H1 (cell line): ENCODE measurements around the gene TBC1D13. TPM values are rescaled to one million over a fixed set of nuclear protein-coding genes. Genes with fewer than 3 reads are reported as not detected.

Experiments used
- CTCF ChIA-PET: fragments of 300-600 bp; sonication (Branson Sonifier 250); formaldehyde crosslinking; loops from one replicate; lab custom pipeline; 2021; ENCODE audit not compliant: partially characterized antibody; lab: Charles Lee
- POLR2A ChIA-PET: fragments of 300-600 bp; sonication (Branson Sonifier 250); formaldehyde crosslinking; loops from one replicate; lab custom pipeline; 2021; ENCODE audit warnings: inconsistent platforms; ENCODE audit not compliant: partially characterized antibody; lab: Charles Lee
- DNase-seq, 2 experiments: peaks; one replicate each; pipeline versions ENCODE4 v3.0.0 to v3.0.0-alpha.2; 2010 to 2022; ENCODE audit warnings: low spot score in 2 of 2, low read depth in 1 of 2, mixed read lengths in 1 of 2
- FAIRE-seq: peaks from 2 replicates; lab custom pipeline; 2011; peaks lifted over from hg19 to GRCh38; lab: Jason Lieb, UNC
- H2AFZ ChIP-seq: 2 replicates; pipeline ENCODE4 v1.8.1; 2012; ENCODE audit warnings: low read length, inconsistent platforms
- H2AK5ac ChIP-seq: 2 replicates; pipeline ENCODE4 v1.6.1; 2013; ENCODE audit warnings: low read depth, low read length
- H2BK120ac ChIP-seq: replicated peaks from 2 replicates; pipeline ENCODE3; 2013; ENCODE audit warnings: low read depth, low read length, inconsistent platforms
- H2BK12ac ChIP-seq: 2 replicates; pipeline ENCODE4 v1.6.1; 2013; ENCODE audit warnings: low read depth, low read length
- H2BK15ac ChIP-seq: 2 replicates; pipeline ENCODE4 v1.6.1; 2013; ENCODE audit warnings: low read length
- H2BK20ac ChIP-seq: 2 replicates; pipeline ENCODE4 v1.6.1; 2013; ENCODE audit warnings: low read length
- H2BK5ac ChIP-seq: 2 replicates; pipeline ENCODE4 v1.6.1; 2013; ENCODE audit warnings: low read depth, low read length
- H3K14ac ChIP-seq: 2 replicates; pipeline ENCODE4 v1.6.1; 2013; ENCODE audit warnings: inconsistent platforms; ENCODE audit not compliant: insufficient read length
- H3K18ac ChIP-seq: 2 replicates; pipeline ENCODE4 v1.6.1; 2013; ENCODE audit warnings: low read length; ENCODE audit errors: extremely low read depth
- H3K23ac ChIP-seq: 2 replicates; pipeline ENCODE4 v1.6.1; 2013; ENCODE audit warnings: inconsistent platforms; ENCODE audit not compliant: insufficient read length
- H3K23me2 ChIP-seq: 2 replicates; pipeline ENCODE4 v1.6.1; 2013; ENCODE audit warnings: low read depth, low read length
- H3K27ac ChIP-seq: 2 replicates; pipeline ENCODE4 v1.6.1; 2011; ENCODE audit warnings: low read depth, low read length, inconsistent platforms
- H3K27me3 ChIP-seq, 4 experiments: replicated peaks in 1 of 4; 1 replicate in 1 of 4; 2 replicates in 3 of 4; pipeline versions ENCODE4 v1.6.1 to v1.8.1; 2011 to 2013; ENCODE audit warnings: low read length in 3 of 4, mild to moderate bottlenecking in 3 of 4, inconsistent platforms in 2 of 4, mixed read lengths in 2 of 4, moderate library complexity in 1 of 4; ENCODE audit not compliant: control insufficient read depth in 3 of 4, insufficient read depth in 3 of 4; ENCODE audit errors: extremely low read depth in 1 of 4
- H3K36me3 ChIP-seq, 4 experiments: 2 replicates each; pipeline versions ENCODE4 v1.6.1 to v1.8.1; 2011 to 2013; ENCODE audit warnings: mild to moderate bottlenecking in 4 of 4, low read length in 3 of 4, moderate library complexity in 2 of 4, control low read depth in 1 of 4, inconsistent platforms in 1 of 4; ENCODE audit not compliant: insufficient read depth in 4 of 4, control insufficient read depth in 2 of 4
- H3K4ac ChIP-seq: replicated peaks from 2 replicates; pipeline ENCODE3; 2013; ENCODE audit warnings: low read length, low read depth, mixed read lengths, inconsistent platforms; ENCODE audit not compliant: insufficient read length
- H3K4me1 ChIP-seq, 4 experiments: replicated peaks in 1 of 4; 1 replicate in 1 of 4; 2 replicates in 3 of 4; pipeline versions ENCODE4 v1.6.1 to v1.8.1; 2011 to 2013; ENCODE audit warnings: low read length in 3 of 4, inconsistent platforms in 2 of 4, mixed read lengths in 1 of 4; ENCODE audit not compliant: insufficient read depth in 4 of 4, control insufficient read depth in 3 of 4
- H3K4me2 ChIP-seq, 2 experiments: 2 replicates each; pipeline versions ENCODE4 v1.6.1 to v1.8.1; 2011 to 2013; ENCODE audit warnings: low read depth in 2 of 2, low read length in 2 of 2, control low read depth in 1 of 2, inconsistent platforms in 1 of 2, mild to moderate bottlenecking in 1 of 2; ENCODE audit not compliant: insufficient read depth in 1 of 2
- H3K4me3 ChIP-seq, 4 experiments: fragments of 200-600, 300-600 bp in 1 of 4; sonication (generic), shearing (Covaris generic), sonication (Bioruptor Twin) in 1 of 4; 2 replicates each; pipeline versions ENCODE4 v1.5.1 to v1.8.1; 2011 to 2016; ENCODE audit warnings: low read length in 4 of 4, low read depth in 3 of 4, control low read depth in 2 of 4, inconsistent platforms in 2 of 4, mild to moderate bottlenecking in 2 of 4, mixed read lengths in 1 of 4, moderate library complexity in 1 of 4; ENCODE audit not compliant: insufficient read depth in 2 of 4; ENCODE audit errors: extremely low read depth in 1 of 4
- H3K56ac ChIP-seq: replicated peaks from 2 replicates; pipeline ENCODE3; 2013; ENCODE audit warnings: low read depth, mild to moderate bottlenecking, mixed read lengths, low read length, inconsistent platforms; ENCODE audit not compliant: insufficient read length
- H3K79me1 ChIP-seq: 2 replicates; pipeline ENCODE4 v1.6.1; 2013; ENCODE audit warnings: low read depth, low read length, control low read depth
- H3K79me2 ChIP-seq, 2 experiments: 2 replicates each; pipeline versions ENCODE4 v1.6.1 to v1.8.1; 2012 to 2013; ENCODE audit warnings: low read length in 2 of 2, mild to moderate bottlenecking in 2 of 2, inconsistent platforms in 1 of 2; ENCODE audit not compliant: insufficient read depth in 2 of 2, control insufficient read depth in 1 of 2
- H3K9ac ChIP-seq, 4 experiments: replicated peaks in 1 of 4; 1 replicate in 1 of 4; 2 replicates in 3 of 4; pipeline versions ENCODE4 v1.6.1 to v1.8.1; 2011 to 2013; ENCODE audit warnings: low read depth in 3 of 4, low read length in 3 of 4, control low read depth in 2 of 4, mild to moderate bottlenecking in 2 of 4, moderate library complexity in 2 of 4, inconsistent platforms in 1 of 4; ENCODE audit errors: extremely low read depth in 1 of 4
- H3K9me3 ChIP-seq, 2 experiments: 2 replicates each; pipeline versions ENCODE4 v1.6.1 to v1.8.1; 2012 to 2013; ENCODE audit warnings: mild to moderate bottlenecking in 2 of 2, moderate library complexity in 2 of 2, control low read depth in 1 of 2, inconsistent platforms in 1 of 2, low read depth in 1 of 2, low read length in 1 of 2, mixed read lengths in 1 of 2; ENCODE audit not compliant: insufficient read depth in 2 of 2
- H4K20me1 ChIP-seq, 2 experiments: replicated peaks in 1 of 2; 2 replicates each; pipeline versions ENCODE3 to v1.8.1; 2011 to 2013; ENCODE audit warnings: inconsistent platforms in 2 of 2, low read length in 2 of 2, mild to moderate bottlenecking in 1 of 2; ENCODE audit not compliant: insufficient read depth in 2 of 2, control insufficient read depth in 1 of 2
- H4K5ac ChIP-seq: 2 replicates; pipeline ENCODE4 v1.6.1; 2013; ENCODE audit warnings: low read length, low read depth, mixed read lengths, inconsistent platforms; ENCODE audit not compliant: insufficient read length
- H4K8ac ChIP-seq: 2 replicates; pipeline ENCODE4 v1.8.0; 2013; ENCODE audit warnings: mild to moderate bottlenecking, moderate library complexity, low read length, inconsistent platforms; ENCODE audit not compliant: insufficient read depth; ENCODE audit errors: extremely low read depth
- H4K91ac ChIP-seq: replicated peaks from 2 replicates; pipeline ENCODE3; 2013; ENCODE audit warnings: low read length, mixed read lengths, inconsistent platforms; ENCODE audit not compliant: insufficient read length
- MAFK ChIP-seq: IDR thresholded peaks from 2 replicates; pipeline ENCODE4 v1.6.1; 2012; ENCODE audit warnings: low read depth, mild to moderate bottlenecking, improper control_type of control experiment, low read length
- POLR2A ChIP-seq, 2 experiments: IDR thresholded peaks; 1 replicate in 1 of 2; 2 replicates in 1 of 2; pipeline ENCODE4 v1.6.1; 2011; ENCODE audit warnings: low read depth in 2 of 2, low read length in 2 of 2, mild to moderate bottlenecking in 2 of 2; ENCODE audit errors: control extremely low read depth in 1 of 2
- TCF12 ChIP-seq: IDR thresholded peaks from 2 replicates; pipeline ENCODE4 v1.6.1; 2011; ENCODE audit warnings: low read depth, mild to moderate bottlenecking, low read length
- WGBS, 2 experiments: shearing (Covaris generic) in 1 of 2; methylation state at CpG; one replicate each; pipeline versions ENCODE4 v1.1.6 to v1.1.7; 2013 to 2015; ENCODE audit warnings: low lambda C conversion rate in 2 of 2, mixed read lengths in 2 of 2, inconsistent platforms in 1 of 2, low coverage in 1 of 2, missing lambda C conversion rate in 1 of 2; ENCODE audit not compliant: insufficient replicate concordance in 2 of 2, insufficient coverage in 1 of 2, insufficient read length in 1 of 2; ENCODE audit errors: extremely low coverage in 1 of 2, missing lambda C conversion rate in 1 of 2; 5-methylcytosine and 5-hydroxymethylcytosine counted together
- polyA plus RNA-seq, 7 experiments: library from polyadenylated mRNA; depleted of rRNA in 3 of 7; stranded (reverse) in 5 of 7; unstranded in 2 of 7; fragments of >200 nt in 5 of 7; fragments of 200-250 nt in 2 of 7; gene quantifications; 1 replicate in 5 of 7; 2 replicates in 1 of 7; 4 replicates in 1 of 7; pipeline versions ENCODE4 v1.2.1 to v1.2.3, GENCODE V29; 2011 to 2013; ENCODE audit warnings: missing spikeins in 2 of 7, mixed read lengths in 2 of 7
- total RNA-seq: library from RNA; stranded (reverse); fragmentation: NEBNext Ultra II Directional; extraction: Animal tissue kit (Norgen Biotek cat#: 25700); gene quantifications from 2 replicates; pipeline ENCODE4 v1.2.1, GENCODE V29; 2021

TBC1D13 gene
- total and polyA plus RNA-seq, 2 of the 8 experiments (the other 6 are each of a cell fraction or from before 2014, with no cell fraction given) = 21.3 to 24.7 TPM

DNA sequence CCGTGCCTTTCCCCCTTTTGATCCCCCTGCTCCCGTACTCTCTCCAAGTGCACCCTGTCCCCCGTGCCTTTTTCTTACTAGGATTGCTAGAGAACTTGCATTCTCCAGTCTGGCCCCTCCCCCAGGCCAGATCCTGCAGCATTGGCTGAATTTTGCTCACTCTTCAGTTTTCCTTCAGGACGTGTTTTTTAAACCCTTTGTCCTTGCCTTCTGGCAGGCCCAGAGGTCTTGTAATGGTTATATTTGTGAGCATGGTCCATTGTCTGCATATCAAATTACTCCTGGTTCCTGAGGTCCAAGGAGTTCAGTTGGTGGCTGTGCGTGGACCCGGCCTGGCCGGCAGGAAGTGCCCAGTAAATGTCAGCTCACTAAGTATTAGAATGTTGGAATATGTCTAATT, 606 bp downstream of the TBC1D13 start:
- Histone ChIP-seq H2BK20ac (no peak overlapping the region), H3K18ac (no peak overlapping the region), H3K4me2 (peak overlapping the region; percentile 77 to 83), H4K8ac (no peak overlapping the region), H3K27ac (no peak overlapping the region), H3K14ac (no peak overlapping the region), H2BK15ac (no peak overlapping the region), H4K5ac (no peak overlapping the region), H3K36me3 (peaks cover 0 to 12% (median 4%) of the 10 kb centered on the region in 4 experiments; a peak in 4 of 8 replicates), H3K9ac (peak overlapping the region; percentile 34 to 87 (median 57); a peak in 4 of 7 replicates), H2BK120ac (no peak overlapping the region), H2AFZ (no peak overlapping the region), H3K27me3 (no peaks in the 10 kb centered on the region), H3K23me2 (peaks cover 5% of the 10 kb centered on the region; the same call in 1 of the 2 replicates), H3K56ac (no peak overlapping the region), H3K79me2 (peaks cover 0 to 7% of the 10 kb centered on the region in 2 experiments; a peak in 1 of 4 replicates), H4K20me1 (peaks cover 0 to 1% of the 10 kb centered on the region in 2 experiments), H2AK5ac (no peak overlapping the region), H4K91ac (no peak overlapping the region), H3K4me3 (peak overlapping the region; percentile 84 to 98 (median 88)), H2BK12ac (no peak overlapping the region), H3K79me1 (no peaks in the 10 kb centered on the region; the same call in 1 of the 2 replicates), H2BK5ac (no peak overlapping the region; the same call in 1 of the 2 replicates), H3K9me3 (no peaks in the 10 kb centered on the region), H3K23ac (no peak overlapping the region), H3K4me1 (peaks cover 0 to 2% (median 0%) of the 10 kb centered on the region in 4 experiments; a peak in 1 of 7 replicates), H3K4ac (peak overlapping the region; percentile 44)
- 43% methylated on average over 5 of the region's 7 CpGs; no CpG with 5 or more reads in 1 of the 2 experiments for WGBS, 2 experiments
- ChIA-PET CTCF (interaction anchor here (0.6 to 2.0 kb wide), 9 partner anchors 16 to 94 kb away, joined by 3 to 10 read pairs (median 4); partner anchors contain the start of genes ENDOG and ZER1), POLR2A (interaction anchor here (0.6 to 2.2 kb wide), 7 partner anchors 17 to 142 kb away, joined by 3 to 9 read pairs (median 4); partner anchors contain the start of genes ENDOG and ZER1)
- FAIRE-seq (no peak), DNase-seq (no peak)
- TF ChIP-seq MAFK = no peak
- no peak for TF ChIP-seq TCF12
- no peak for TF ChIP-seq POLR2A (IDR thresholded peaks at IDR 0.05; ENCODE audit: control extremely low read depth in 1 of 2, low read depth in 2 of 2, low read length in 2 of 2)
